GM21447 (cell line): ENCODE measurements around the gene TMEM129.

Experiments used
- ATAC-seq: cut with Tn5 transposase; IDR thresholded peaks from one replicate; pipeline ENCODE4 v1.9.1; 2021; ENCODE audit not compliant: unreplicated experiment

TMEM129 gene

DNA sequence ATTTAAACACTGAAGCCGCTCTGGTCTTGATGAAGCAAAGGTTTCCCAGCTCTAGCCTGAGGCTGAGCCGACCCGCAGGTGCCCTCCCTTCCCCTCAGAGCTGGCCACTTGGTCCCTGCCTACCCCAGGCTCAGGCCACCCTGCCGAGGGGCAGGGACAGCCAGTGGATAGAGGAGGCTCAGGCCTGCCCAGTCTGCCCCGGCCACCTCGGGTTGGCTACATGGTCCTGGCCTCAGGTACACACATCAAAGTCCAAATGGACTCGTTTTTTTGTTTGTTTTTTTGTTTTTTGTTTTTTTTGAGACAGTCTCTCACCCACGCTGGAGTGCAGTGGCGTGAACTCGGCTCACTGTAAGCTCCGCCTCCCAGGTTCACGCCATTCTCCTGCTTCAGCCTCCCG, 24.0 kb upstream of the TMEM129 start:
- ATAC-seq = no peak

- ATAC-seq = no peak
Observed at GRCh38 chr4:1744552-1744951, 23.4 kb upstream of the TMEM129 start.

- no peak for ATAC-seq
Observed at GRCh38 chr4:1743975-1744374, 22.9 kb upstream of the TMEM129 start.

DNA sequence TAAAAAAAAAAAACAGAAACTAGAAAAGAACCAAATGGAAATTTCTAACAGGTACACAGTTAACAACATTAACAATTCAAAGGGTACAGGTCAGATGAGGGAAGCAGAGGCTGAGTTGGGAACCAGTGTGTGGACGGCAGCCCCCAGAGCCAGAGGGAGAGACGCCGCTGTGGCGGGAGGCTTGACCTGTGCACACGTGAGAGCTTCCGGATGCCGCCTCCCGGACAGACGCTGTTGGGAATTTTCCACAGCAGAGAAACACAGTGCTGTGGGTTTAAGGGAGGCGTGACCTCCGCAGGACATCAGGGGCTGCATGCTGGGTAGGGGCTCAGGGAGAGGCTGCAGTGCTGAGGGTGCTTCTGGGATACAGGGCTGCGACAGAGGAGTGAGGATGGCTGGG, 22.4 kb upstream of the TMEM129 start:
- no peak for ATAC-seq

GRCh38 chr4:1741208-1741607, 20.1 kb upstream of the TMEM129 start:
- no peak for ATAC-seq

- ATAC-seq = no peak
Observed at GRCh38 chr4:1740021-1740545, 19.0 kb upstream of the TMEM129 start.

GRCh38 chr4:1739358-1739757, 18.2 kb upstream of the TMEM129 start:
- ATAC-seq = no peak

DNA sequence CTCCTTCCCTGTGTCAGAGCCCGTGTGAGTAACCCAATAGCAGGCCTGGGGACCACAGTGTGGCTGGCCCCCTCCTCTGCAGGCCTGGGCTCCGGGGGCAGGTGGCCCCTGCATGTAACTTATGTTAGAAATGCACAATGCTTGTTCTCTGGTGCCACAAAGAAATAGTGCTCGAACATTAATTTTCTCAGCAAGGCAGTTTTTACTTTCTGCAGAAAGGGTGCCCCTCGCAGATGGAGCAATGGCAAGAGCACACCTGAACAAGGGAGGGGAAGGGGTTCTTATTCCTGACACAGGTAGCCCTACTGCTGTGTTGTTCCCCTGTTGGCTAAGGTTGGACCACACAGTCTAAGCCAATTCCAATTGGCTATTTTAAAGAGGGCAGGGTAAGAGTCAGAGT, 17.3 kb upstream of the TMEM129 start:
- no peak for ATAC-seq

DNA sequence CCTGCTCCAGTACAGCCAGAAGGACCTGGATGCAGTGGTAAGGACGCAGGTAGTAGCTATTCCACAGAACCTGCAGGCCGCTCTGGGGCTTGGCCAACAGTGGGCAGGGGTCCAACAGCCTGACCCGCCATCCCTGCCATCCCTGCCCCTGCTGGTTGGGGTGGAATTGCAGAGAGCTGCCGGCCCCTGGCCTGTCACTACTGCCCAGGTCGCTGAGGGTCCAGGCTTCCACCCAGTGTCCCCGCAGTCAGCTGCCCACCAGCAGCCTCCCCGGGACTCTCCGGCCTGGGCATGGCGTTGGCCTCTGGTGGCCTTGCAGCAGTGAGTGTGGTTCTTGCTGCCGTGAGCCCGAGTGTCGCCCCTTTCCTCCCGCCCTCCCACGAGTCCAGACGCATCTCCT, 16.5 kb upstream of the TMEM129 start:
- no peak for ATAC-seq

DNA sequence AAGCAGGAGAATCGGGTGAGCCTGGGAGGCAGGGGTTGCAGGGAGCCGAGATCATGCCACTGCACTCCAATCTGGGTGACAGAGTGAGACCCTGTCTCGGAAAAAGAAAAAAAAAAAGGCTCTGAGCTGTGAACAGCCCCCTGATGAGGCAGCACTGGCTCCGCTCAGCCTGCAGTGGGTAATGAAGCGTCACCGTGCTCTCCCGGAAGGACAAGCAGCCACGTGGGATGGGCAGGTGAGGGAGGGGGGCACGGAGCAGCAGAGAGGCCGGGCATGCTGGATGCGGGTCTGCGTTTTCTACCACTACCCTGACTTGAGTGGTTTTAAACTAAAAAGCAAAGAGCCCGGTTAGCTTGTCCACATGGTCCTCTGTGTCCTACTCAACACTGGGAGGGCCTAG, 15.7 kb upstream of the TMEM129 start:
- ATAC-seq = no peak

DNA sequence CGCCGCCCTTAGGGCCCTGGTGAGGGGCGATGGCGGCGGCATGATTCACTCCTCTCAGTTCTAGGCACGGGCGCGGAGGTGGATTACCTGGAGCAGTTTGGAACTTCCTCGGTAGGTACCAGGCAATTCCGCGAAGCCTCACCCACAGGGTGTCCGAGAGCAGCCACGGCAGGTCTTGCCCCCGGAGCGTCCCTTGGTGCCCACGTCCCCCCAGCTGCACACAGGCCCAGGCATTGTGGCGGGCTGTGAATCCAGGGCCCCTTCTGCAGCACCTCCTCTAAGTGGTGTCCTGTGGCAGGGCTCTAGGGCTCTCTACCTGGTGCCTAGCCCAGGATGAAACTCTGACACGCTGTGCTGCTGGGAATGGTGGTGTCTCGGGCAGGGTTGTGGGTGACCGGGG, 14.1 kb upstream of the TMEM129 start:
- ATAC-seq = no peak

GRCh38 chr4:1732911-1733310, 11.8 kb upstream of the TMEM129 start:
- no peak for ATAC-seq

DNA sequence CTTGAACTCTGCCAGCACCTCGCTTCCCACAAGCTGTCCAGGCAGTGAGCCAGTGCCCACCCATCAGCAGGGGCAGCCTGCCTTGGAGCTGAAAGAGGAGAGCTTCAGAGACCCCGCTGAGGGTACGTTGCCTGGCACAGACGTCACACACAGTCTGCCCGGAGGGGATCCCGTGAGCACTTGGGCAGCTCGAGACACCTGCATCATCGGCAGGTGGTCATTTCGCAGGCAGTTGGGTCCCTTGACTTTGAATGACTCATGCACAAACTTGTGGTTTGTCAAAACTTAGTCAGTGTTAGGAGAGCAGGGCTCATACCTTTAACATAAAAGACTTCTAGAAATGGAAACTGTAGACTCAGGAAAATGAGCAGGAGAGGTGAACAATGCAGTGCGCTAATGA, 10.1 kb upstream of the TMEM129 start:
- ATAC-seq = no peak

- ATAC-seq = no peak
Observed at GRCh38 chr4:1730532-1731135, 9.5 kb upstream of the TMEM129 start.

DNA sequence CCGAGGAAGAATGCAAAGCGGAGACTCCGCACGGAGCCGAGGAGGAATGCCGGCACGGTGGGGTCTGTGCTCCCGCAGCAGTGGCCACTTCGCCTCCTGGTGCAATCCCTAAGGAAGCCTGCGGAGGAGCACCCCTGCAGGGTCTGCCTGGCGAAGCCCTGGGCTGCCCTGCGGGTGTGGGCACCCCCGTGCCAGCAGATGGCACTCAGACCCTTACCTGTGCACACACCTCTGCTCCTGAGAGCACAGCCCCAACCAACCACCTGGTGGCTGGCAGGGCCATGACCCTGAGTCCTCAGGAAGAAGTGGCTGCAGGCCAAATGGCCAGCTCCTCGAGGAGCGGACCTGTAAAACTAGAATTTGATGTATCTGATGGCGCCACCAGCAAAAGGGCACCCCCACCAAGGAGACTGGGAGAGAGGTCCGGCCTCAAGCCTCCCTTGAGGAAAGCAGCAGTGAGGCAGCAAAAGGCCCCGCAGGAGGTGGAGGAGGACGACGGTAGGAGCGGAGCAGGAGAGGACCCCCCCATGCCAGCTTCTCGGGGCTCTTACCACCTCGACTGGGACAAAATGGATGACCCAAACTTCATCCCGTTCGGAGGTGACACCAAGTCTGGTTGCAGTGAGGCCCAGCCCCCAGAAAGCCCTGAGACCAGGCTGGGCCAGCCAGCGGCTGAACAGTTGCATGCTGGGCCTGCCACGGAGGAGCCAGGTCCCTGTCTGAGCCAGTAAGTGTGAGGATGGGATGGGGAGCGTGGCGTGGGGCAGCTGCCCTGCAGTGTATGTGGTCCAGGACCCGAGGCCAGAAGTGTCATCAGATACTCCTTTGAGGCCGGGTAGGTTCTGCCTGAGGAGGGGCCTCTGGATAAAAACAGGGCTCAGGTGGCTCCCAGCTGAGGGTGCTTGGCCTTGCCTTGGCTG, 7.2 kb upstream of the TMEM129 start:
- no peak for ATAC-seq

DNA sequence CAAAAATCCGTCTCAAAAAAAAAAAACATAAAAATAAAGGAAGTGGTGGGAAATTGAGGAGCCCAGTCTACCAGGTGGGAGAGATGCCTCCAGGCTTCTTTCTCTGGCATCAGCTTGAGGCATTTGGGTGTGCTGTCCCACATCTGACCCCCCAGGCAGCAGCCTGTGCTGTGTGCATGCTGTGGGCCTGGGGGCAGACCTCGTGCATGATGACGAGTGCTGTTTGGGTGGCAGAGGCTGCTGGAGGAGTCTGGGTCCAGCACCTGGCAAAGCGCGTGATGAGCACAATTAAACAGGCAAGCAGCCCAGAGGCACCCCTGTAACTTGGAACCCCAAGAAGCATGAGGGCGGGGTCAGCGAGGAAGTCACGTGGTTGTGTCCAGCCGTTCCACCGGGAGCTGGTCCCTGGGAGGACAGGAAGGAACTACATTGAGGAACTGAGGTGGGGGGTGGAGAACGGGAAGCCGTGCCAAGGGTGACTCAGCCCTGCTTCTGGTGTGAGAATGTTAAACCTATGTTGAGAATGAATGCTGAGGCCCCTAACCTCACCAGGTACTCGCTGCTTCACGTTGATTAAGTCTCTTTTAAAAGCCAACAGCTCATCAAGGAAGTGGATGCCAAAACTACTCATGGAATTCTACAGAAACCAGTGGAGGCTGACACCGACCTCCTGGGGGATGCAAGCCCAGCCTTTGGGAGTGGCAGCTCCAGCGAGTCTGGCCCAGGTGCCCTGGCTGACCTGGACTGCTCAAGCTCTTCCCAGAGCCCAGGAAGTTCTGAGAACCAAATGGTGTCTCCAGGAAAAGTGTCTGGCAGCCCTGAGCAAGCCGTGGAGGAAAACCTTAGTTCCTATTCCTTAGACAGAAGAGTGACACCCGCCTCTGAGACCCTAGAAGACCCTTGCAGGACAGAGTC, 6.3 kb upstream of the TMEM129 start:
- ATAC-seq = no peak

- ATAC-seq = no peak
Observed at GRCh38 chr4:1726146-1726934, 5.2 kb upstream of the TMEM129 start.

- no peak for ATAC-seq
Observed at GRCh38 chr4:1725521-1725920, 4.4 kb upstream of the TMEM129 start.

- ATAC-seq = no peak
Observed at GRCh38 chr4:1723131-1723801, 2.1 kb upstream of the TMEM129 start.

DNA sequence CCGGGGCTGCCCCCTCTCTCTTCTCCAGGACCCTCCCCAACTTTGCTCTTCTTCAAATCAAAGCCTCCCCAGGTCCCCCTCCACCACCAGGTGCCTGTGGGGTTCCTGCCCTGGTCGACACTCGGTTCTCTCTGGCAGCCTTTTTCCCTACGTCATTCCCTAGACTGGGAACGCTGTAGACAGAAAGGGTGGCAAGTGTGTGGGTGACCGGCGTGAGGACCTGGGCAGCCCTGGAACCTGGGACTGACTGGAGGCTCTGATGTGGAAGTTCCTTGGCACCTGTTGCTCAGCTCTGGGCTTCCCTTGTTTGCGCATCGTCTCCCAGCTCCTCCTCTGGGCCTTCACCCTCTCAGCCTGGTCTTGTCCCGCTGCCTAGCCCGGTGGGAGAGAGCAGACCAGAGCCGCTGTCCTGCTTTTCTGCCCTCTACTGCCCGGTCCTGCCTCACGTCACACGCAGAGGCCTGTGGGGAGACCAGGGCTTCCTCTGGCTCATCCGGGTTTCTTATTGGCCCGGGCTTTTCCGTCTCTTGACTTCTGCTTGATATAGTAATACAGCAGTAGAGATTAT, 1.5 kb upstream of the TMEM129 start:
- no peak for ATAC-seq
